Measurements from ENCODE around the gene KRTAP5-7.
"Not testable (repeated sequence)": the region's sequence is repeated elsewhere in the genome, so short reads cannot be mapped to it uniquely, and the experiment has no call there.

Gene KRTAP5-7

GRCh38 chr11:71564430-71564829 is 37.4 kb downstream of the KRTAP5-7 start:
- DNase-seq, result no peak

- no peak for DNase-seq
Measured at GRCh38 chr11:71565263-71565662, 38.2 kb downstream of the KRTAP5-7 start, which contains the start of gene KRTAP5-10. Gene KRTAP5-10 (plus strand): TSS chr11:71565563. CDS start chr11:71565588, 25 bp downstream.

DNA sequence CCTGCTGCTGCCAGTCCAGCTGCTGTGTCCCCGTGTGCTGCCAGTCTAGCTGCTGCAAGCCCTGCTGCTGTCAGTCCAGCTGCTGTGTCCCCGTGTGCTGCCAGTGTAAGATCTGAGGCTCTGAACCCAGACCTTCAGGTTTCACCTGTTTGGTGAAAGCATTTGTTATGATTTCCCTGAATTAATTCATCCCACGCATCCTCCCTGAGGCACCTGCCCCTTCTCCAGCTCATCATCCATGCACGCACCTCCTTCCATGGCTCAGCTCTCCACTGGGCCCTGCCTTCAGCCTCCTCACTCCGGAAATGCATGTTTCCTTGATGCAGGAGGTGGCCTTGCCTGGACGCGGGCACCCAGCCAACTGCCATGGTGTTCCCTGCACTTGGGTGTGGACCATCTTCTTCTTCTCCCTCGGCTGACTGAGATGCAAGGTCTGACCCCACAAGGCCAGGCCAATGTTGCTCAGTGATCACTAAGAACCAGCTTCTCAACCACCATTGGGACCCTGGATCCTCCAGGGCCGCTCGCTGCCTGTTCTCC is 39.1 kb downstream of the KRTAP5-7 start:
- DNase-seq, result no peak

GRCh38 chr11:71566626-71567599 is 39.8 kb downstream of the KRTAP5-7 start:
- DNase-seq, result not testable (repeated sequence)

GRCh38 chr11:71567633-71568032 is 40.6 kb downstream of the KRTAP5-7 start:
- not testable (repeated sequence) for DNase-seq

DNA sequence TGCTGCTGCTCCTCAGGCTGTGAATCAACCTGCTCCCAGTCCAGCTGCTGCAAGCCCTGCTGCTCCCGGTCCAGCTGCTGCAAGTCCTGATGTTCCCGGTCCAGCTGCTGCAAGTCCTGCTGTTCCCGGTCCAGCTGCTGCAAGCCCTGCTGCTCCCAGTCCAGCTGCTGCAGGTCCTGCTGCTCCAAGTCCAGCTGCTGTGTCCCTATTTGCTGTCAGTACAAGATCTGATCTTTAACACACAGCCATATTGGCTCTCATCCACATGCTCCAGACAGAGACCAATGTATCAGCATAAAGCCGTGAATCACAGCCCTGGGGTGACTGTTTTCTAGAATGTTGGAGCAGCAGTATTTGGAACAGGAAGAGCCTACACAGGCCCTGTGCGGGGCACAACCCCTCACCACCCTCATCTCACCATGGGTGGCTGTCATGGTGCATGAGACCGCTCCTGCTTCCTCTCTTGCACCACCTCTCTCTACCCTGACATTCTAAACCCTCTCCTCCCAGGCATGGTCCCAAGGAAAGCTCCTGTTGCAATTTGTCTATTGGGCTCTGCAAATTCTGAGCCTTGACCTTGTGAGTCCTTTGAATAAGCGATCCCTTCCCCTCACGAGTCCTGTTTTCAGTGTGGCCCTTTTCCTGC is 41.8 kb downstream of the KRTAP5-7 start:
- DNase-seq, result no peak

GRCh38 chr11:71571101-71571850 is 44.2 kb downstream of the KRTAP5-7 start:
- DNase-seq, result not testable (repeated sequence)

GRCh38 chr11:71572811-71573210 is 45.7 kb downstream of the KRTAP5-7 start:
- no peak for DNase-seq

- DNase-seq, result no peak
Measured at GRCh38 chr11:71574418-71574817, 47.4 kb downstream of the KRTAP5-7 start.

GRCh38 chr11:71575723-71576424 is 48.8 kb downstream of the KRTAP5-7 start:
- DNase-seq, result no peak

DNA sequence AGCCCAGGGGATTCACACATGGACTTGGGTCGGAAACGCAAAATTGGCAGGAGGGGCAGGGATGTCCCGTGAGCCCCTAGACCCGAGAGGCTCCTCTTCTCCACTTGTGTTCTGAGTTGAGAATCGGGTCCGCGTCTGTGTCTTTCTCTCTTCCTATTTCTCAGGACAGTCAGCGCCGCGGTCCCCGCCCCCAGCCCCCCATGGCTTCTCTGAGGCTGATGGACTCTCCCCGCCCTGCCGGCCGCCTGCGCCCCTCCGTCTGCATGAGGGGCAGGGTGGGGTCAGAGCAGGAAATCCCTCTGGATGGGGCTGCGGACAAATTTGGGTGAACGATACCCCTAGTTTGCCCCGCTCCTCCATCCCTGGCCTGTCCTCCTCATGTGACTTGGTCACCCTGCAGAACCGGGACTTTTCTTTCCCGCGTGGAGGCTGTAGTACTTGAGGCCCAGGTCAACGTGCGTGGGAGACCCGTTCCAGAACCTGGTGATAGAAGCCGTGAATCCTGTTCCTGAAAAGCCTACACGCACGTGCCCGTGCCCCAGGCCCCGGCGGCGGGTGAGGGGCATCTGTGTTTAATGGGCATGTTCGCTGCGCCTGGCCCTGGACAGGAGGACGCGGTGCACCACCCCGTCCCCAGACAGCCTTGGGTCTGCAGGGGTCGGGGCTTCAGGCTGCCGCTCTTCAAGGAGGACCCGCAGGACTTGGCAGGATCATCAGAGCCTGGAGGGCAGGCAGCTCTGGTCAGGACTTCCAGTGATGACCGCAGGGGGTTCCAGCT is 49.8 kb downstream of the KRTAP5-7 start:
- not testable (repeated sequence) for DNase-seq

DNA sequence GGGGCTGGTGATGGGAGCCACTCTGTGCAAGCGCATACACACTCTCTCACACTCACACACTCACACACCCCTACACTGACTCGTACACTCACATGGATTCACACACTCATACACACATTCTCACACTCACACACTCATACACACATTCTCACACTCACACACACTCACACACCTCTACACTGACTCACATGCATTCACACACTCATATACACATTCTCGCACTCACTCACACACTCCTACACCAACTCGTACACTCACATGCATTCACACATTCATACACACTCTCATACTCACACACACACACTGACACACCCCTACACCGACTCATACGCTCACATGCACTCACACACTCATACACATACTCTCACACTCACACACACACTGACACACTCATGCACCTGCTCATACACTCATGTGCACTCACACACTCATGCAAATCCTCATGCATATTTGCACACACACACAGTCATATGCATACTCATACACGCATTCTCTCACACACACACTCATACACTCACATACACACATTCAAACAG is 50.5 kb downstream of the KRTAP5-7 start:
- DNase-seq, result no peak

Measured in NCI-H2029 (cell line).